Stimulated activated CD4-positive, alpha-beta T cell treated with anti-CD3 and anti-CD28 coated beads, Interleukin-12 subunit alpha, Interleukin-12 subunit beta, amount 100 ng/mL, for 48 hours (primary cell): ENCODE data around the gene NEDD4L.
"Not testable (repeated sequence)": the region's sequence is repeated elsewhere in the genome, so short reads cannot be mapped to it uniquely, and the experiment has no call there.

Experiments
- DNase-seq, 3 donors: peaks; one replicate each; pipeline ENCODE4 v3.0.0-alpha.2; 2020; ENCODE audit warnings: low read depth in 2 of 3, low spot score in 1 of 3

NEDD4L gene

GRCh38 chr18:58148954-58149471 is 105.0 kb downstream of the NEDD4L start:
- no peak for DNase-seq

- no peak for DNase-seq
Measured at GRCh38 chr18:58150772-58151171, 106.7 kb downstream of the NEDD4L start.

- no peak for DNase-seq
Measured at GRCh38 chr18:58152216-58152615, 108.2 kb downstream of the NEDD4L start.

GRCh38 chr18:58152891-58153290 is 108.9 kb downstream of the NEDD4L start:
- DNase-seq = no peak

- DNase-seq = no peak
Measured at GRCh38 chr18:58156516-58156915, 112.5 kb downstream of the NEDD4L start.

- no peak for DNase-seq
Measured at GRCh38 chr18:58157237-58157636, 113.2 kb downstream of the NEDD4L start.

GRCh38 chr18:58158008-58158407 is 114.0 kb downstream of the NEDD4L start:
- no peak for DNase-seq

- DNase-seq = no peak
Measured at GRCh38 chr18:58158459-58158858, 114.4 kb downstream of the NEDD4L start.

GRCh38 chr18:58161659-58162058 is 117.6 kb downstream of the NEDD4L start:
- DNase-seq = no peak

- DNase-seq = no peak
Measured at GRCh38 chr18:58162127-58162526, 118.1 kb downstream of the NEDD4L start.

GRCh38 chr18:58163004-58163590 is 119.1 kb downstream of the NEDD4L start:
- DNase-seq = no peak

GRCh38 chr18:58166278-58166844 is 122.3 kb downstream of the NEDD4L start:
- no peak for DNase-seq

GRCh38 chr18:58167073-58167472 is 123.0 kb downstream of the NEDD4L start:
- no peak for DNase-seq

- no peak for DNase-seq
Measured at GRCh38 chr18:58168221-58168620, 124.2 kb downstream of the NEDD4L start.

- no peak for DNase-seq
Measured at GRCh38 chr18:58168993-58169392, 125.0 kb downstream of the NEDD4L start.

GRCh38 chr18:58169472-58169871 is 125.4 kb downstream of the NEDD4L start:
- DNase-seq = no peak

- not testable (repeated sequence) for DNase-seq
Measured at GRCh38 chr18:58170036-58170435, 126.0 kb downstream of the NEDD4L start.

- DNase-seq = no peak
Measured at GRCh38 chr18:58172031-58172430, 128.0 kb downstream of the NEDD4L start.

- no peak for DNase-seq
Measured at GRCh38 chr18:58174285-58174684, 130.3 kb downstream of the NEDD4L start.

GRCh38 chr18:58175122-58175785 is 131.2 kb downstream of the NEDD4L start:
- no peak for DNase-seq

- no peak for DNase-seq
Measured at GRCh38 chr18:58175786-58176176, 131.8 kb downstream of the NEDD4L start.

GRCh38 chr18:58177004-58177717 is 133.1 kb downstream of the NEDD4L start:
- DNase-seq = no peak
